Pulmonary artery endothelial cell (primary cell): ENCODE measurements around the gene SPEM3. TPM values are rescaled to one million over a fixed set of nuclear protein-coding genes. Genes with fewer than 3 reads are reported as not detected.
A peak's percentile ranks its signal among the peaks of the same experiment; 100 is the strongest.

Experiments
- DNase-seq: peaks from one replicate; pipeline ENCODE4 v3.0.0-alpha.2; 2011; ENCODE audit warnings: low read depth, low spot score
- total RNA-seq: library from RNA; depleted of rRNA; stranded (reverse); fragments of >200 nt; gene quantifications from 2 replicates; pipeline ENCODE4 v1.2.3, GENCODE V29; 2014

Gene SPEM3
- total RNA-seq, 1 donor from 2014 or later = not detected

DNA sequence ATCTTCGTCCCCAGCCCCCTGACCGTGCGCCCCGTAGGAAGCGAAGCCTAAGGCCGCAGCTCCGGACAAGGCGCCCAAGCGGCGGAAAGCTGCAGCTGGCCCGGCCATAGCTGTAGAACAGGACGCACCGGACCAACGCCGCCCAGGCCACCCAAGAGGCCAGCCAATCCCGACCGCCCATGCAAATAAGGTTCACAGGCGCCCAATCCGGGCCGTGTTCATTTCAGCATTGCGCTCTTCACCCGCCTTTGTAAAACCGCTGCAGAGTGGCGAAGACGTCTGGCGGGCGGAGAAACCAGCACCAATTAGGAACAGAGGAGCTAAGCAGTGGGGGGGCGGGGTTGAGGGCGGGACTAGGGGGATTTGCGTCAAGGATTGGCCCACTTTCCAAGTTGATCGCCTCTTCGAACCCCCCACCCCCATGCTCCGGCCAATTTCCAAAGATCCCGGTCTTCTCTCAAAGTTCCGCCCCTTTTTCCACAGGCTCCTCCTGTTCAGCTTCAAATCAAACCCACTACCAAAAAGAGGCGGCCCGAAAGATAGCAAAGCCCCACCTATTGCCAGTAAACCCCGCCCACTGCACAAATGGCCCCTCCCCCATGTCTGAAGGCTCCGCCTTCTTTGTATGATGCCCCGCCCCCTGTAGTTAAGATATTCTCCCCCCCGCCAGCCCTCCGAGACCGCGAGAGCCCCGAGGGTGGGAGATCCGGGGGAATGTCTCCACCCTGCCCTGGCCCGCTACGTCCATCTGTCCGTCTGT is 24.5 kb upstream of the SPEM3 start, which contains the start of gene TMEM256:
TMEM256 (minus strand) TSS at position 121 of the 760 bp plus-strand sequence; CDS start at position 108, 13 bp downstream.
- DNase-seq = peak; percentile 98

DNA sequence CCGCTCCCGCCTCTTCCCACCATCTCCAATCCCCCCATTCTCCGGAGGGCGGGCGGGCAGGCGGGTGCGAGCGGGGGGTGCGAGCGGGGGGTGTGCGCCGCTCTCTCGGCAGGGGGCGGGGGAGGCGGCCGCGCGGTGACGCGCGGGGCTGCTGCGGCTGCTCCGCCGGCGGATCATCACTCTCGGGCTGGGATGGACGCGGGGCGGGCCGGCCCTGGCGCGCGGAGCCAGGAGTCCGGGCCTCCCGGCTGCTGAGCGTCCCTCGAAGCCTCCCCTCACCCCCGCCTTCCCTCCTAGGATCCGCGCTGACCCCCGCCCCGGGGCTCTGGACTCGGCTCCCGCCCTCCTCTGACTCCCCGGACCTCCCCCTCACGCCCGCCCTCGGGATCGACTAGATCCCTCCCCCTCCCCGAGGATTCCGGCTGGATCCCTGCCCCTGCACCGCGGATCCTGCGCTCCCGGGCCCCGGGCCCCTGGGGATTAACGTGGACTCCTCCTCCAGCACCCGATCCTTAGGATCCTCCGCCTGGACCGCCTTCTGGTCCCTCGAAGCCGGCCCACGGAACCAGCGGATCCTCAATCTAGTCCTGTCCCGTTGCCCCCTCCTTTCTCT is 23.8 kb upstream of the SPEM3 start:
- DNase-seq = no peak

- DNase-seq = no peak
Observed at GRCh38 chr17:7405350-7406234, 23.1 kb upstream of the SPEM3 start.

- DNase-seq = no peak
Observed at GRCh38 chr17:7406235-7406825, 22.3 kb upstream of the SPEM3 start.

- no peak for DNase-seq
Observed at GRCh38 chr17:7407082-7407481, 21.6 kb upstream of the SPEM3 start.

DNA sequence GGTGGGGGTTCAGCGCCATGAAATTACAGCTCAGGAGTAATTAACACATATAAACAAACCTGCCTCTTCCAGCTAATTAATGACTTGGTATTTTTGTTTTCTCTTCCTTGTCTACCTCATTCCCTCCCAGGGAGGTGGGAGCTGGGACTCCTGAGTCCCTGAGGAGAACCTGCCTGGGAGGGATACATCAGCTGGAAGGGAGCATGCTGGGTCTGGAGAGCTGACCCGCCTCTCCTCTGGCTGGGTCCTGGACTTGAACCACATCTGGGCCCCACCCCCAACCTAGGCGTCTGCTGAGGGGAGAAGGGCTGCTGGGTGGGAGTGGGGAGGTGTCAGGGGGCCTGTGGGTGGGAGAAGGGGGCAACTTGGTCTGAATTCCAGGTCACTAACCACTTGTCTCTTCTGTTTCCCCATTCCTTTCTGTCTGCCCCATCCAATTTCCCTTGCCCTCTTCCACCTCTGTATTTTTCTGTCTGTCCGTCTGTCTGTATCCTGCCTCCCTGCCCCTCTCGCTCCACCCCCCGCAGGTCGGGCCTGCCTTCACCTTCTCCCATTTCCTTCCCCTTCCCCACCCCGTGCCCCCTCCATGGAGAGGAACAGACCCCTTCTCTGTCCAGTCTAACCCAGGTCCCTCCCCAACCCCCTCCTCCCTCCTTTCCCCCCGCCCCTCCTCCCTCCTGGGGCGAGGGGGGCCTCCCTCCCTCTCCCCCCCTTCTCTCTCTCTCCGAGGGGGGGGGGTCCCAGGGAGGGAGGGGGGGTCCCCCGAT is 21.0 kb upstream of the SPEM3 start, which contains the start of gene NLGN2:
NLGN2 (plus strand) TSS at position 361 of the 767 bp plus-strand sequence. CDS start 411 bp downstream, outside the sequence.
- no peak for DNase-seq

DNA sequence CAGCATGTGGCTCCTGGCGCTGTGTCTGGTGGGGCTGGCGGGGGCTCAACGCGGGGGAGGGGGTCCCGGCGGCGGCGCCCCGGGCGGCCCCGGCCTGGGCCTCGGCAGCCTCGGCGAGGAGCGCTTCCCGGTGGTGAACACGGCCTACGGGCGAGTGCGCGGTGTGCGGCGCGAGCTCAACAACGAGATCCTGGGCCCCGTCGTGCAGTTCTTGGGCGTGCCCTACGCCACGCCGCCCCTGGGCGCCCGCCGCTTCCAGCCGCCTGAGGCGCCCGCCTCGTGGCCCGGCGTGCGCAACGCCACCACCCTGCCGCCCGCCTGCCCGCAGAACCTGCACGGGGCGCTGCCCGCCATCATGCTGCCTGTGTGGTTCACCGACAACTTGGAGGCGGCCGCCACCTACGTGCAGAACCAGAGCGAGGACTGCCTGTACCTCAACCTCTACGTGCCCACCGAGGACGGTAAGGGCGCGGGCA is 20.4 kb upstream of the SPEM3 start:
- no peak for DNase-seq

GRCh38 chr17:7408863-7409262 is 19.8 kb upstream of the SPEM3 start:
- no peak for DNase-seq

- DNase-seq = no peak
Observed at GRCh38 chr17:7409716-7410115, 18.9 kb upstream of the SPEM3 start.

- no peak for DNase-seq
Observed at GRCh38 chr17:7410634-7411426, 17.8 kb upstream of the SPEM3 start.

DNA sequence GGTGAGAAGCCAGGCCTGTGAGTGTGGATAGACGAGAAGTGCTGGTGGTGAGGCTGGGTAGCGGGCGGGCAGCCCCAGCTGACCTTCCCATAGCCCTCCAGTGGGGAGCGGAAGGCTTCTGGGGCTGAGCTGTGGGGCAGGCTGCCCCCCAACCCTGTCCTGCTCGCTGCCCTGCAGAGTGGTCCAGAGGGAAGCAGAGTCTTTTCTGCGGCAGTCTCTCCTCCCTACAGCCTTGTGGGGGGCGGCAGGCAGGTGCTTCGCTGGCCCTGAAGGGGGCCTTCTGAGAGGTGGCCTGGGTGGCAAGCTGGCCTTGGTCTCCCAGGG is 17.3 kb upstream of the SPEM3 start:
- no peak for DNase-seq

GRCh38 chr17:7413346-7413985 is 15.2 kb upstream of the SPEM3 start:
- no peak for DNase-seq

DNA sequence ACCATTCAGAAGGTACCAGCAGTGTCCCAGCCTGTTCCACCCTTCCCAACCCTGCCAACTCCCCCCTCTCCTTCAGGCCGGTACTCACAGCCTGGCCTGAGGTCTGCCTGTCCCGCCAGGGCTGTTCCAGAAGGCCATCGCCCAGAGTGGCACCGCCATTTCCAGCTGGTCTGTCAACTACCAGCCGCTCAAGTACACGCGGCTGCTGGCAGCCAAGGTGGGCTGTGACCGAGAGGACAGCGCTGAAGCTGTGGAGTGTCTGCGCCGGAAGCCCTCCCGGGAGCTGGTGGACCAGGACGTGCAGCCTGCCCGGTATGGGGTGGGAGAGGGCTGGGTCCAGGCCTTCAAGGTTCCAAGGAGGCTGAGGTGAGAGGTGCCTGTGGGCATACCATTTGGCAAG is 13.8 kb upstream of the SPEM3 start:
- DNase-seq = no peak

DNA sequence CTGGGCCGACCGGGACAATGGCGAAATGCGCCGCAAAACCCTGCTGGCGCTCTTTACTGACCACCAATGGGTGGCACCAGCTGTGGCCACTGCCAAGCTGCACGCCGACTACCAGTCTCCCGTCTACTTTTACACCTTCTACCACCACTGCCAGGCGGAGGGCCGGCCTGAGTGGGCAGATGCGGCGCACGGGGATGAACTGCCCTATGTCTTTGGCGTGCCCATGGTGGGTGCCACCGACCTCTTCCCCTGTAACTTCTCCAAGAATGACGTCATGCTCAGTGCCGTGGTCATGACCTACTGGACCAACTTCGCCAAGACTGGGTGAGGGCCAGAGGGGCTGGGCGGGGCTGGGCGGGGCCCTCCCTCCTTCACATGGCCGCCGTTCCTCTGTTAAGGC is 12.9 kb upstream of the SPEM3 start:
- DNase-seq = no peak

DNA sequence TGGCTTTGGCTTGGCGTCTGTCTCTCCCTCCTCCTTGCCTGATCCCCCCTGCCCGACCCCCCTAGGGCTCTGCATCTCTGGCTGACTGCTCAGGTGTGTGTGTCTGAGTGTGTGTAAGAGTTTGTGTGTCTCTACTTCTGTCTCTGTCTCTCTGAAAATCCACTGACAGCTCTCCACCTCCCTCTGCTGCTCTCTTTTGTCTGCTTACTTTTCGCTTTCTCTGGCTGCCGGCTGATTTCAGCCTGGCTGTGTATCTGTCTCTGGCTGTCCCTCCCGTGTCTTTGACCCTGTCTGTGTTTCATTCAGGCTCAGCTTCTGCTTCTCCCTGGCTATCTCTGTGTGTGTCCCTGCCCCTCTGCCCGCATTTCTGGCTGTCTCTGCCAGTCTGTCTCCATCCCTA is 12.3 kb upstream of the SPEM3 start:
- DNase-seq = no peak

GRCh38 chr17:7417056-7417655 is 11.5 kb upstream of the SPEM3 start:
- DNase-seq = no peak

- no peak for DNase-seq
Observed at GRCh38 chr17:7418472-7419152, 10.0 kb upstream of the SPEM3 start.

- DNase-seq = no peak
Observed at GRCh38 chr17:7419819-7420610, 8.6 kb upstream of the SPEM3 start, which contains the start of gene SPEM1. SPEM1 (plus strand) TSS chr17:7420324; CDS start chr17:7420385, 61 bp downstream.
